Neural crest cell (in vitro differentiated cells): ENCODE data around the gene SERPIND1. TPM values are rescaled to one million over a fixed set of nuclear protein-coding genes. Genes with fewer than 3 reads are reported as not detected.

Experiments
- DNase-seq: peaks from one replicate; pipeline ENCODE4 v3.0.0; 2021; ENCODE audit warnings: low read depth, mixed read lengths, low spot score
- H3K27ac Mint-ChIP-seq: one replicate; pipeline ENCODE4 v1.8.0; 2021; ENCODE audit warnings: mild to moderate bottlenecking, mixed read lengths; ENCODE audit not compliant: unreplicated experiment
- H3K27me3 Mint-ChIP-seq: 2 replicates; pipeline ENCODE4 v1.8.0; 2021; ENCODE audit warnings: low read depth, mild to moderate bottlenecking, mixed read lengths
- H3K36me3 Mint-ChIP-seq: 2 replicates; pipeline ENCODE4 v1.8.0; 2021; ENCODE audit warnings: low read depth, mild to moderate bottlenecking, mixed read lengths
- H3K4me1 Mint-ChIP-seq: 2 replicates; pipeline ENCODE4 v1.8.0; 2021; ENCODE audit warnings: mixed read lengths
- H3K4me3 Mint-ChIP-seq: one replicate; pipeline ENCODE4 v1.8.0; 2021; ENCODE audit warnings: mild to moderate bottlenecking, mixed read lengths
- H3K9me3 Mint-ChIP-seq: 2 replicates; pipeline ENCODE4 v1.8.0; 2021; ENCODE audit warnings: mixed read lengths
- total RNA-seq: library from RNA; stranded (reverse); gene quantifications from 2 replicates; pipeline ENCODE4 v1.2.1, GENCODE V29; 2021
- TF ChIP-seq, protein P1 (sequence below): fragments of 200-600 bp; sonication (generic); conservative IDR thresholded peaks from 2 replicates; pipeline ENCODE4 v1.5.0; 2021; ENCODE audit warnings: antibody characterized with exemption, mild to moderate bottlenecking

Gene SERPIND1
- total RNA-seq, 1 donor from 2014 or later: not detected

DNA sequence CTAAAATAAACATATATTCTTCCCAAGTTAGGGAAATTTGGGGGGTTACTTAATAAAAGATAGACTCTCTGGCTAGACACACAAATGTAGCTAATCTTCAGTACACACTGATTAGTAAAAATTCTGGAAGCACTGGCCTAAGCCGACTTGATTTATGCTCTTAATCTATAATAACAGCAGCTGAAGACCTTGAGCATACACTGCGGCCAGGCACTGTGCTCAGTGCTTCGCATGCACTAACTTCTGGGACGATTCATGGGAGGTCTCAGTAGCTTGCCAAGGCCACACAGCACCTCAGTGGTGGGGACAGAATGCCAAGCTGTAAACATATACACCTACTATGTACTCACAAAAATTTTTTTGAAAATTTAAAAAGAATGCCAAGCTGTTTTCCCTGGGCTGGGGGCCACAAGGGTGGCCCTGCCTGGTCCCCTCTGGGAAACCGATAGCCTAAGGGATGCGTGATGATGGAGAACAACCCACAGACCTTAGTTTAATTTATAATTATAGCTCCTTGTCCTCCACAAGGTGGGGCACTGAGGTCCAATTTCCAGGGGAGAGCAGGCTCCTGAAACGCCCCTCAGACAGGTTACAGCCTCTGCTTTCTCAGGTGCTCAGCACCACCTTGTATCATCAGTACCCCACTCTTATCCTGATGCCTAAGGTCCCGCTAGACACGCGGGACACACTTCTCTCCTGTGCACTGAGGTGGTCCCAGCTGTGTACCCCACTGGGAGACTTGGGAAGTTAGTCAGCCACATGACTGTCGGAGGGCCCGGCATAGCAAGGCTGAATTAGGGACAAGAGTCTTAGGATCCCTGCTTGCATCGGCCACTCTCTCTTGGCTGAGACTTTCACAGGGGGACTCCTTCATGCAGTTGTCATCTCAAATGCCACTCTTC, 20.1 kb downstream of the SERPIND1 start:
- H3K4me1 Mint-ChIP-seq: no peaks in the 10 kb centered on the region
- TF ChIP-seq, protein P1, sequence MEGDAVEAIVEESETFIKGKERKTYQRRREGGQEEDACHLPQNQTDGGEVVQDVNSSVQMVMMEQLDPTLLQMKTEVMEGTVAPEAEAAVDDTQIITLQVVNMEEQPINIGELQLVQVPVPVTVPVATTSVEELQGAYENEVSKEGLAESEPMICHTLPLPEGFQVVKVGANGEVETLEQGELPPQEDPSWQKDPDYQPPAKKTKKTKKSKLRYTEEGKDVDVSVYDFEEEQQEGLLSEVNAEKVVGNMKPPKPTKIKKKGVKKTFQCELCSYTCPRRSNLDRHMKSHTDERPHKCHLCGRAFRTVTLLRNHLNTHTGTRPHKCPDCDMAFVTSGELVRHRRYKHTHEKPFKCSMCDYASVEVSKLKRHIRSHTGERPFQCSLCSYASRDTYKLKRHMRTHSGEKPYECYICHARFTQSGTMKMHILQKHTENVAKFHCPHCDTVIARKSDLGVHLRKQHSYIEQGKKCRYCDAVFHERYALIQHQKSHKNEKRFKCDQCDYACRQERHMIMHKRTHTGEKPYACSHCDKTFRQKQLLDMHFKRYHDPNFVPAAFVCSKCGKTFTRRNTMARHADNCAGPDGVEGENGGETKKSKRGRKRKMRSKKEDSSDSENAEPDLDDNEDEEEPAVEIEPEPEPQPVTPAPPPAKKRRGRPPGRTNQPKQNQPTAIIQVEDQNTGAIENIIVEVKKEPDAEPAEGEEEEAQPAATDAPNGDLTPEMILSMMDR: no peak
- H3K9me3 Mint-ChIP-seq: no peaks in the 10 kb centered on the region

DNA sequence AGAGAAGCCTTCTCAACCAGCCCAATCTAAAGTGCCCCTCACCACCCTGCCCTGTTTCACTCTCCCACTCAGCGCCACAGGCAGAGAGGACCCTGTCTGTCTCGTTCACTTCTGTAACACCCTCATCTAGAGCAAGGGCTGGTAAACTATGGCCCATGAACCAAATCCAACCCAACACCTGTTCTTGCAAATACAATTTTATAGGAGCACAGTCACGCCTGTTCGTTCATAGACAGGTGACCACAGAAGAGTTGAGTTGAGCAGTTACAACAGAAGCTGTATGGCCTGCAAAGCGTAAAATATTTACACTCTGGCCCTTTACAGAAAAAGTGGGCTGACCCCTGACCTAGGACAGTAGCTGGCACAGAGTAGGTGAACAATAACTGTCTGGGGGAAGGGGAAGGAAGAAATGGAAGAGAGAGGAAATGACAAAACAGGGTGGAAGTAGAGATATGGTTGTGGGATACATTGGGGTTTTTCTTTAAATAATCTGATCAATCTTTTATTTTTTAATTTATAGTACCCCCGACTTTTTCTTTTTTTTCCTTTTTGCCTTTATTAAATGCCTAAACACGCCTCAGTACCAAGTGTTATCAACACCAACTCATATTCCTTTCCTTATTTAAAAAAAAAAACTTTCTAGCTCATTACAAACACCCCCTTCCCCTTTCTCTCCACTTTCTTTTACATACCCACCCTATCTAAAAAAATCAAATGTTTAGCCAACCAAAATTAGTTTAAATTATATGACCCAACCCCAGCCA, 20.9 kb downstream of the SERPIND1 start:
- Mint-ChIP-seq H3K27ac (no peak overlapping the region), H3K9me3 (no peaks in the 10 kb centered on the region), H3K4me3 (no peak overlapping the region), H3K36me3 (peaks cover 10% of the 10 kb centered on the region), H3K27me3 (no peaks in the 10 kb centered on the region), H3K4me1 (no peaks in the 10 kb centered on the region)
- DNase-seq: no peak
- TF ChIP-seq, protein P1: no peak

More for the DNA sequence above, 20.1 kb downstream of the SERPIND1 start:
- H3K27ac Mint-ChIP-seq: no peak overlapping the region
- no peak overlapping the region for H3K4me3 Mint-ChIP-seq
- peaks cover 9% of the 10 kb centered on the region for H3K36me3 Mint-ChIP-seq
- DNase-seq: no peak
- no peaks in the 10 kb centered on the region for H3K27me3 Mint-ChIP-seq

DNA sequence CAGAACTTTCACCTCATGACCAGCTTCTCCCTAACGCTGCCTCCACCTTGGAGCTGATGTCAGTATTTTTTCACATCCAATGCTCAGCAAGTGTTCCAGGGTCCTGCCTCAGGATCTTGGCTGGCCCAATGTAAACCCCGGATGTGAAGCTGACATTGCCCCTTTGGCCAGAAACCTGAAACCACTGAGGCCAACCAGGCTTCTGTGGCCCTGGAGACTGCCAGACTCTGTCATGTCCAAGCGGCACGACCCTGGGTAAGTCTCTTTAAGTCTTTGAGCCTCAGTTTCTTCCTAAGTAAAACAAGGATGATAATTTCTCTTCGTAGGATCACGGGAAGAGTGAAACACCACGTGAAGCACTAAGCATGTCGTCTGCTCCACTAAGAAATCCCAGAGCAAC, 22.8 kb downstream of the SERPIND1 start:
- Mint-ChIP-seq H3K4me1 (no peaks in the 10 kb centered on the region), H3K36me3 (peaks cover 6% of the 10 kb centered on the region), H3K27me3 (no peaks in the 10 kb centered on the region), H3K27ac (peak overlapping the region; percentile 37), H3K4me3 (no peak overlapping the region), H3K9me3 (no peaks in the 10 kb centered on the region)
- TF ChIP-seq, protein P1: no peak
- no peak for DNase-seq

DNA sequence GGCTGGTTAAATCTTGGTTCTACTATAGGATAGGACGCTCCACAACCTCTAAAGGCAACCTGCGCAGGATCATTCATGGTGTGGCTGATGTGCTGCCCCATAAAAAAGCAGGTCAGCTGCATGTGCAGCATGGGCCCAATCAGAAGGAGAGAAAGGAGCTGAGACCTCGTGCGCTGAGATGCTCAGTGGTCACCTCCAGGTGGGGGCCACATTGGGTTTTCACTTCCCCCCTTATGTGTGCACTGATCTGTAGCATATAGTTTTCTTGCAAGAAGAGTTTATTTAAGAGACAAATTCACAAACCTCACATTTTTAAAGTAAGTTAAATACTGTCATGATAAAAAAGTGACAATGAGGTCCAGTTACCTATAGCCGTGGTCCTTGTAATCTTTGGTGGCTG, 24.3 kb downstream of the SERPIND1 start:
- Mint-ChIP-seq H3K36me3 (peaks cover 7% of the 10 kb centered on the region), H3K4me1 (no peaks in the 10 kb centered on the region), H3K27me3 (no peaks in the 10 kb centered on the region), H3K4me3 (no peak overlapping the region), H3K27ac (no peak overlapping the region), H3K9me3 (no peaks in the 10 kb centered on the region)
- TF ChIP-seq, protein P1: no peak
- DNase-seq: no peak

DNA sequence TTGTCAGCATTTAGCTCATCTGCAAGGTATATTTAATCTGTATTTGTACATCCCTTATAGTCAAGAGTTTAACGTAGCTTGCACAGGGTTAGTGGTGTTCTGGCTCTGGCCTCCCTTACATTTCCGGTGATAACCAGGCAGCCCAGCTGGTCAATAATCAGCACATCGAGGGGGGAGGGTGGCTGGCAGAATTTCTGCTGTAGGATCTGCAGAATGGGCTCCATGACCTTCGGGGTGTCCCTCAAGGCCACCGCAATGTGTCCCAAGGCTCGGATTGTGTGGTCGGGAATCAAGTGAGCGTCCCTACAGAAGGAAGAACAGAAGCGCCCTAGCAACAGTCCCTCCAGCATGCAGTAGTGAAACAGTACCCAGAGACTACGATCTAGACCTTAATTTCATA, 25.1 kb downstream of the SERPIND1 start:
- Mint-ChIP-seq H3K27me3 (no peaks in the 10 kb centered on the region), H3K27ac (no peak overlapping the region), H3K36me3 (peaks cover 7% of the 10 kb centered on the region), H3K4me3 (no peak overlapping the region), H3K4me1 (no peaks in the 10 kb centered on the region), H3K9me3 (no peaks in the 10 kb centered on the region)
- TF ChIP-seq, protein P1: no peak
- DNase-seq: no peak
